Uterus (tissue), 4 donors: ENCODE data around the gene KIAA0825. TPM values are rescaled to one million over a fixed set of nuclear protein-coding genes. Genes with fewer than 3 reads are reported as not detected.

ENCODE experiments used
- DNase-seq, 2 donors: peaks; one replicate each; pipeline ENCODE4 v3.0.0-alpha.2; 2019 to 2020
- H3K27ac ChIP-seq, 2 donors: fragments of 200-600 bp; sonication (generic); 1 replicate in 1 of 2; 2 replicates in 1 of 2; pipeline ENCODE4 v1.5.1; 2016 to 2018
- H3K27me3 ChIP-seq, 2 donors: fragments of 200-600 bp; sonication (generic); one replicate each; pipeline ENCODE4 v1.5.1; 2018 to 2019; ENCODE audit warnings: control low read depth in 1 of 2
- H3K36me3 ChIP-seq, 2 donors: fragments of 200-600 bp; sonication (generic); one replicate each; pipeline ENCODE4 v1.5.1; 2019; ENCODE audit warnings: control low read depth in 1 of 2
- H3K4me1 ChIP-seq, 2 donors: fragments of 200-600 bp; sonication (generic); one replicate each; pipeline ENCODE4 v1.5.1; 2018 to 2019; ENCODE audit warnings: control low read depth in 1 of 2
- H3K4me3 ChIP-seq, 2 donors: fragments of 200-600 bp; sonication (generic); 1 replicate in 1 of 2; 2 replicates in 1 of 2; pipeline ENCODE4 v1.5.1; 2018 to 2019; ENCODE audit warnings: mild to moderate bottlenecking in 1 of 2
- H3K9me3 ChIP-seq, 2 donors: fragments of 200-600 bp; sonication (generic); one replicate each; pipeline ENCODE4 v1.5.1; 2019; ENCODE audit warnings: control low read depth in 1 of 2
- POLR2A ChIP-seq, 2 donors: fragments of 450-650 bp; IDR thresholded peaks; one replicate each; pipeline ENCODE4 v1.6.1; 2016; ENCODE audit warnings: antibody characterized with exemption in 2 of 2, mild to moderate bottlenecking in 1 of 2, moderate library complexity in 1 of 2
- intact Hi-C: fragments of 100-400 bp; cut with DNase I; formaldehyde crosslinking; loops from one replicate; pipeline ENCODE4 v1.15.1; 2023; ENCODE audit warnings: low total_unique reads
- total RNA-seq, 4 donors: library from RNA; depleted of rRNA in 3 of 4; stranded (reverse); fragments of >200 nt in 3 of 4; gene quantifications; one replicate each; pipeline versions ENCODE4 v1.1.0 to v1.2.4, GENCODE V29; 2014 to 2023
- TF ChIP-seq, protein P1 (sequence below), 4 experiments: fragments of 200-600 bp in 2 of 4; fragments of 450-650 bp in 2 of 4; sonication (generic) in 2 of 4; IDR thresholded peaks; one replicate each; pipeline ENCODE4 v1.5.1; 2016 to 2019; ENCODE audit warnings: antibody characterized with exemption in 4 of 4, mild to moderate bottlenecking in 2 of 4, moderate library complexity in 1 of 4
- donor health status: DM: yes; HTN: yes; CAD: no.

The KIAA0825 gene
- total RNA-seq, 4 donors from 2014 or later, result 1.5 to 34.6 (median 4.5) TPM

DNA sequence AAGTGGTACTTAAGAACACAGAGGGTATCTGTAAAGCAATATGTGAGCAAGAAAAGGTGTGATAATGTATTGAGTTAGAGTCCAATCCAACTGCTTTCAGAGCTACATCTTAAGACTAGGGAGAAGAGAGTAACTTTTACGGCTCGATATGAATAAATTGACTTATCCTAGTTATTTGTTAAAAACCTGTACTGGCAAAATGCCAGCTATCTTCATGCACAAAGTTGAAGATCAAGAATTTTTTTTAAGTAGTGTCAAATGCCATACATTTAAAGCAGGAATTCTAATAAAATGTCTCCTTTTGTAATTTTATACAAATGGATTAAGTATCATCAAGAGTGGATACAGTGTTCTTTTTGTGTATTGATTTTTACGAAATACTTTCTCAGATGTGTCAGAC, 305.2 kb downstream of the KIAA0825 start:
- intact Hi-C loops, result no loop called here

DNA sequence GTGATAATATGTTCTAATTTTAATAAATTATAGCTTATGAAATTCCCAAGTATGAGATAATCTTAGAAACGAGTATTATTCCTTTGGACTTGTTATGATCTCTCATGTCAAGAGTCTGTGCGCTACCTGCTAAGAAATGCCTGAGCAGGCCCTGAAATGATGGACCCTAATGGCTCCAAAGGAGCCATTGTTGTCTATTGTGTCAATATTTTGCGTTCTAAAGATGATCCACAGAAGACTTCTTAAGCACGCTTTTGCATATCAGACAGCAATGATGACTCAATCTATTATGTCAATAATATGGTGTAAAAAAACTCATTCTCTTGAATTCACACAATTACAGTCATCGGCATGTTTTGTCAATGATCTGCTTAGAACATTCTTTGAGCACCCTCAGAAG, 306.1 kb downstream of the KIAA0825 start:
- Histone ChIP-seq H3K9me3 (no peaks in the 10 kb centered on the region), H3K4me1 (no peaks in the 10 kb centered on the region), H3K4me3 (no peak overlapping the region), H3K27me3 (no peaks in the 10 kb centered on the region), H3K27ac (no peak overlapping the region), H3K36me3 (no peaks in the 10 kb centered on the region)
- intact Hi-C loops, result no loop called here
- no peak for DNase-seq
- no peak for TF ChIP-seq POLR2A (IDR thresholded peaks at IDR 0.05)
- TF ChIP-seq, protein P1, sequence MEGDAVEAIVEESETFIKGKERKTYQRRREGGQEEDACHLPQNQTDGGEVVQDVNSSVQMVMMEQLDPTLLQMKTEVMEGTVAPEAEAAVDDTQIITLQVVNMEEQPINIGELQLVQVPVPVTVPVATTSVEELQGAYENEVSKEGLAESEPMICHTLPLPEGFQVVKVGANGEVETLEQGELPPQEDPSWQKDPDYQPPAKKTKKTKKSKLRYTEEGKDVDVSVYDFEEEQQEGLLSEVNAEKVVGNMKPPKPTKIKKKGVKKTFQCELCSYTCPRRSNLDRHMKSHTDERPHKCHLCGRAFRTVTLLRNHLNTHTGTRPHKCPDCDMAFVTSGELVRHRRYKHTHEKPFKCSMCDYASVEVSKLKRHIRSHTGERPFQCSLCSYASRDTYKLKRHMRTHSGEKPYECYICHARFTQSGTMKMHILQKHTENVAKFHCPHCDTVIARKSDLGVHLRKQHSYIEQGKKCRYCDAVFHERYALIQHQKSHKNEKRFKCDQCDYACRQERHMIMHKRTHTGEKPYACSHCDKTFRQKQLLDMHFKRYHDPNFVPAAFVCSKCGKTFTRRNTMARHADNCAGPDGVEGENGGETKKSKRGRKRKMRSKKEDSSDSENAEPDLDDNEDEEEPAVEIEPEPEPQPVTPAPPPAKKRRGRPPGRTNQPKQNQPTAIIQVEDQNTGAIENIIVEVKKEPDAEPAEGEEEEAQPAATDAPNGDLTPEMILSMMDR (IDR thresholded peaks at IDR 0.05), result no peak

More for the DNA sequence above, 305.2 kb downstream of the KIAA0825 start:
- Histone ChIP-seq H3K4me3 (no peak overlapping the region), H3K27me3 (no peaks in the 10 kb centered on the region), H3K9me3 (no peaks in the 10 kb centered on the region), H3K27ac (no peak overlapping the region), H3K4me1 (no peaks in the 10 kb centered on the region), H3K36me3 (no peaks in the 10 kb centered on the region)
- no peak for TF ChIP-seq POLR2A (IDR thresholded peaks at IDR 0.05)
- TF ChIP-seq, protein P1 (IDR thresholded peaks at IDR 0.05), result no peak
- DNase-seq, result no peak

DNA sequence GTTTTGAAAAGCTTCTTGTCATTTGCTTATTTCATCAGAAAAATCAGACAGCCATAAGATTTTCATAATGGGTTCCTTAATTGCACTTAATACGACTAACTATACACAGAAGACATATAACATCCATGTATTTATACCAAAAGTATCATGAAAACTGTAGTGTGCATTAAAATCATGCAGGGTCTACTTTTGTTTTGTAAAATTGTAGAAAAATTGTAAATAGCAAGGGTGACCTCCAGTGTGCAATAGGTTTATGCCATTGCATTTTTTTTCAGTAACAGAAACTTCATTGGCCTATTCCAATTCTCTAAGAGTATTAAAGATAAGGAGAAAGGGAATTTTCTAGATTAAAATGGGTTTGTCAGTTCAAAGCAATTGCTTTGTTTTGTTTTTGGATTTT, 307.6 kb downstream of the KIAA0825 start:
- no peak for DNase-seq
- intact Hi-C loops, result no loop called here
- TF ChIP-seq, protein P1 (IDR thresholded peaks at IDR 0.05), result no peak
- no peak for TF ChIP-seq POLR2A (IDR thresholded peaks at IDR 0.05)
- Histone ChIP-seq H3K36me3 (no peaks in the 10 kb centered on the region), H3K27ac (no peak overlapping the region), H3K9me3 (no peaks in the 10 kb centered on the region), H3K4me1 (no peaks in the 10 kb centered on the region), H3K4me3 (no peak overlapping the region), H3K27me3 (no peaks in the 10 kb centered on the region)

- Histone ChIP-seq H3K27me3 (no peaks in the 10 kb centered on the region), H3K4me3 (no peak overlapping the region), H3K27ac (no peak overlapping the region), H3K9me3 (no peaks in the 10 kb centered on the region), H3K36me3 (no peaks in the 10 kb centered on the region), H3K4me1 (no peaks in the 10 kb centered on the region)
- intact Hi-C loops, result no loop called here
- TF ChIP-seq POLR2A (IDR thresholded peaks at IDR 0.05), result no peak
- TF ChIP-seq, protein P1 (IDR thresholded peaks at IDR 0.05), result no peak
- DNase-seq, result no peak
Measured at GRCh38 chr5:94309141-94309540, 309.3 kb downstream of the KIAA0825 start.

GRCh38 chr5:94308442-94308841, 310.0 kb downstream of the KIAA0825 start:
- Histone ChIP-seq H3K27me3 (no peaks in the 10 kb centered on the region), H3K4me1 (no peaks in the 10 kb centered on the region), H3K4me3 (no peak overlapping the region), H3K9me3 (no peaks in the 10 kb centered on the region), H3K36me3 (no peaks in the 10 kb centered on the region), H3K27ac (no peak overlapping the region)
- TF ChIP-seq, protein P1 (IDR thresholded peaks at IDR 0.05), result no peak
- TF ChIP-seq POLR2A (IDR thresholded peaks at IDR 0.05), result no peak
- DNase-seq, result no peak
- intact Hi-C loops, result no loop called here
